ENCODE results near the gene MYLK. TPM values are rescaled to one million over a fixed set of nuclear protein-coding genes. Genes with fewer than 3 reads are reported as not detected.
A peak's percentile ranks its signal among the peaks of the same experiment; 100 is the strongest.

MYLK gene
- total and polyA plus RNA-seq, 2 of the 4 experiments (the other 2 are of a cell fraction), result 299 to 484 TPM

DNA sequence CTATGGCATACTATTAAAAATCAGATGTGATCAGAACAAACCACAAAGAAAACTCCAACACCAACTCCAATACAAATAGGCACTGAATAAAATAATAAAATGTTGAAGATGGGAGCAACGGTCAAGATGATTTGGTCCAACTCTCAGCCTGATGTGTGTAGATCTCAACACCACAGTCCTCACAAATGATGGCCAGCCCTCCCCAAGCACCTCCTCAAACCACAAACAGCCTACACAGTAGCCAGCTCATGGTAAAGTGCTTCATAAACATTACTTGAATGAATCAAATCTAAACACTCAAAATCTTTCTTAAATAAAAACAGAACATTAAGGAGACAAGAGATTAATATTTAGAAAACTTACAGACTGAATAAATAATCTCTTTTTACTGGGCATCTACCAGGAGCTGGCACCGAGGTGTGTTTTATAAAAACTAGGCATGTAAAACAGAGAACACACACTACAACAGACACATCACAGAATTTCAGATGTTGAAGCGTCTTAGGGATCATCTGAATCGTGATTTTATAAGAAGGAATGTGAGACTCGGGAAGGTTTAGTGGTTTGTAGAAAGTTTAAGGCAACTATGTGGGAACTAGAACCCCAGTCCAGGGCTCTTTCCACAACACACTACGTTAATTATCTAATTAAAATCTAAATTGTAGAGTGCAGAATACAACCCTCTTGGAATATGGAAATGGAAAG is 102.4 kb downstream of the MYLK start (continued):
- TF ChIP-seq, protein P1, sequence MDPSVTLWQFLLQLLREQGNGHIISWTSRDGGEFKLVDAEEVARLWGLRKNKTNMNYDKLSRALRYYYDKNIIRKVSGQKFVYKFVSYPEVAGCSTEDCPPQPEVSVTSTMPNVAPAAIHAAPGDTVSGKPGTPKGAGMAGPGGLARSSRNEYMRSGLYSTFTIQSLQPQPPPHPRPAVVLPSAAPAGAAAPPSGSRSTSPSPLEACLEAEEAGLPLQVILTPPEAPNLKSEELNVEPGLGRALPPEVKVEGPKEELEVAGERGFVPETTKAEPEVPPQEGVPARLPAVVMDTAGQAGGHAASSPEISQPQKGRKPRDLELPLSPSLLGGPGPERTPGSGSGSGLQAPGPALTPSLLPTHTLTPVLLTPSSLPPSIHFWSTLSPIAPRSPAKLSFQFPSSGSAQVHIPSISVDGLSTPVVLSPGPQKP (IDR thresholded peaks at IDR 0.05; ENCODE audit: borderline replicate concordance, low read depth, low read length), result no peak

DNA sequence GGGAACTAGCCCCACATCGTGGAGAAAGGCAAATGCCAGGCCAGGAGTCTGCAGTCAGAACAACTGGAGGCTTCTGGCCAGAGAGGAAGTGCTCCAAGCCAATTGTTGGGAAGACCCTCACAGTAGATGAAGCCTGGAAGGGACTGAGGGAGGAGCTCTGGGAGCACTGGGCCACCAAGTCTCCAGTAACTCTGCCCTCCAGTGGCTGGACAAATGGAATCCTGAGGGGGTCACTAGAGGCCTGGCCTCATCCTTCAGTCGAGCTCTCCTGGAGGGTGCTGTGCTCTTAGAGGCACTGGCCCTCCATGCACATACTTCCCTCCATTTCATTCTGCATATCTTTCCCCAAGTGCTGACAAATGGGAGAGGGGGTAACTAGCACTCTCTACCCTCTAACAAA is 103.0 kb downstream of the MYLK start:
- H4K91ac ChIP-seq (ENCODE audit: insufficient read depth, low read depth, low read length), result peak overlapping the region; percentile 88
- peak overlapping the region; percentile 95 for H3K4ac ChIP-seq (ENCODE audit: low read depth, low read length)
- peak overlapping the region; percentile 87 for H2AK5ac ChIP-seq (ENCODE audit: low read depth, low read length)
- H2BK5ac ChIP-seq (ENCODE audit: low read depth, low read length, poor library complexity, severe bottlenecking), result peak overlapping the region; percentile 93
- peaks cover 42% of the 10 kb centered on the region for H3K4me1 ChIP-seq (ENCODE audit: control insufficient read depth, insufficient read depth, low read length)
- WGBS, 2 experiments (ENCODE audit: extremely low coverage in 2 of 2, insufficient read length in 1 of 2), result 60% methylated on average over 1 of the region's 2 CpGs; no CpG with 5 or more reads in 1 of the 2 experiments
- peak overlapping the region; percentile 44 for H3K9ac ChIP-seq (ENCODE audit: low read depth, low read length)
- intact Hi-C loops (cut with micrococcal nuclease), result loop anchor here (5.0 kb wide), 1 partner anchor 101 kb away; the partner anchor contains the start of gene MYLK
- in situ Hi-C loops (cut with MboI; ENCODE audit: low sequenced_read_pairs), result no loop called here
- H3K9me3 ChIP-seq (ENCODE audit: control insufficient read depth, insufficient read depth, low read length), result no peaks in the 10 kb centered on the region
- H3K27ac ChIP-seq (ENCODE audit: insufficient read depth, low read length), result peak overlapping the region; percentile 90
- H3K4me3 ChIP-seq (ENCODE audit: insufficient read depth, low read depth, low read length), result no peak overlapping the region
- ChIA-PET CTCF (interaction anchor here (1.2 kb wide), 2 partner anchors 9 to 58 kb away, joined by 3 to 4 read pairs; no protein-coding TSS in a partner anchor), POLR2A (ENCODE audit: unreplicated experiment) (interaction anchor here (1.0 kb wide), 1 partner anchor 23 kb away, joined by 3 read pairs; no protein-coding TSS in a partner anchor)
- no peaks in the 10 kb centered on the region for H3K27me3 ChIP-seq (ENCODE audit: control insufficient read depth, insufficient read depth, low read length)
- H4K20me1 ChIP-seq (ENCODE audit: insufficient read depth, low read length), result peaks cover 7% of the 10 kb centered on the region; the same call in 1 of the 2 replicates
- H2BK15ac ChIP-seq (ENCODE audit: low read depth, low read length), result peak overlapping the region; percentile 59
- dilution Hi-C loops (cut with HindIII; ENCODE audit: low sequenced_read_pairs, unreplicated experiment), result no loop called here
- peak overlapping the region; percentile 84 for H3K23ac ChIP-seq (ENCODE audit: low read depth, low read length)
- peak overlapping the region; percentile 86 for H3K18ac ChIP-seq (ENCODE audit: low read depth, low read length)
- H3K56ac ChIP-seq (ENCODE audit: extremely low read depth, insufficient read depth, low read length), result peak overlapping the region; percentile 70; the same call in 1 of the 2 replicates
- H2AK9ac ChIP-seq (replicated peaks; ENCODE audit: low read depth, low read length, poor library complexity), result peak overlapping the region; percentile 12
- no peak overlapping the region for H2AFZ ChIP-seq (replicated peaks; ENCODE audit: low read length, poor library complexity)
- H2BK120ac ChIP-seq (ENCODE audit: low read depth, low read length), result peak overlapping the region; percentile 94
- no peak overlapping the region for H3K4me2 ChIP-seq (ENCODE audit: low read depth, low read length)
- H4K8ac ChIP-seq (ENCODE audit: low read depth in 2 of 2, low read length in 2 of 2), result peak overlapping the region; percentile 47 to 82; a peak in 3 of 4 replicates
- no TSS peak for BruUV-seq (replicated peaks)
- H3K14ac ChIP-seq (replicated peaks; ENCODE audit: low read depth, low read length), result peak overlapping the region; percentile 91
- ATAC-seq (ENCODE audit: low read depth) (peak; percentile 8), DNase-seq (no peak)
- H2BK20ac ChIP-seq (ENCODE audit: low read depth, low read length), result peak overlapping the region; percentile 94
- peaks cover 36% of the 10 kb centered on the region for H3K36me3 ChIP-seq (ENCODE audit: control insufficient read depth, insufficient read depth, low read length)
- TF ChIP-seq CEBPB (IDR thresholded peaks at IDR 0.05; ENCODE audit: low read depth, low read length) (no peak), MAZ (IDR thresholded peaks at IDR 0.05; ENCODE audit: borderline replicate concordance, low read depth, low read length) (no peak), POLR2A (IDR thresholded peaks at IDR 0.05; ENCODE audit: low read depth, low read length) (no peak)
- TF ChIP-seq, protein P2, sequence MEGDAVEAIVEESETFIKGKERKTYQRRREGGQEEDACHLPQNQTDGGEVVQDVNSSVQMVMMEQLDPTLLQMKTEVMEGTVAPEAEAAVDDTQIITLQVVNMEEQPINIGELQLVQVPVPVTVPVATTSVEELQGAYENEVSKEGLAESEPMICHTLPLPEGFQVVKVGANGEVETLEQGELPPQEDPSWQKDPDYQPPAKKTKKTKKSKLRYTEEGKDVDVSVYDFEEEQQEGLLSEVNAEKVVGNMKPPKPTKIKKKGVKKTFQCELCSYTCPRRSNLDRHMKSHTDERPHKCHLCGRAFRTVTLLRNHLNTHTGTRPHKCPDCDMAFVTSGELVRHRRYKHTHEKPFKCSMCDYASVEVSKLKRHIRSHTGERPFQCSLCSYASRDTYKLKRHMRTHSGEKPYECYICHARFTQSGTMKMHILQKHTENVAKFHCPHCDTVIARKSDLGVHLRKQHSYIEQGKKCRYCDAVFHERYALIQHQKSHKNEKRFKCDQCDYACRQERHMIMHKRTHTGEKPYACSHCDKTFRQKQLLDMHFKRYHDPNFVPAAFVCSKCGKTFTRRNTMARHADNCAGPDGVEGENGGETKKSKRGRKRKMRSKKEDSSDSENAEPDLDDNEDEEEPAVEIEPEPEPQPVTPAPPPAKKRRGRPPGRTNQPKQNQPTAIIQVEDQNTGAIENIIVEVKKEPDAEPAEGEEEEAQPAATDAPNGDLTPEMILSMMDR (conservative IDR thresholded peaks at IDR 0.05; ENCODE audit: low read depth, low read length), result 0 out of 2 replicates have a peak, but pooled peaks have one; percentile 4
- peak overlapping the region; percentile 66 for H4K5ac ChIP-seq (ENCODE audit: low read depth, low read length)
- H3K9me1 ChIP-seq (ENCODE audit: insufficient read depth, low read length), result peaks cover 32% of the 10 kb centered on the region
- peaks cover 43 to 69% of the 10 kb centered on the region in 2 experiments for H3K79me1 ChIP-seq (ENCODE audit: low read depth in 1 of 2, low read length in 2 of 2)

Measured in IMR-90 (cell line).